Endothelial cell of umbilical vein (primary cell): Measurements from ENCODE around the gene DAPK2. TPM values are rescaled to one million over a fixed set of nuclear protein-coding genes. Genes with fewer than 3 reads are reported as not detected.

Experiments used
- BruUV-seq: library from RNA; stranded (reverse); fragments of 400-500 nt; replicated peaks from 2 replicates; lab custom pipeline; 2021; lab: Mats Ljungman, UMichigan
- CTCF ChIA-PET: fragments of 300-600, 350-600 bp; sonication (Branson Sonifier 250); formaldehyde crosslinking; loops from one replicate; lab custom pipeline; 2021; ENCODE audit warnings: antibody characterized with exemption, inconsistent platforms; lab: Charles Lee
- POLR2A ChIA-PET: fragments of 300-600, 350-600 bp; sonication (Branson Sonifier 250); formaldehyde crosslinking; loops from one replicate; lab custom pipeline; 2021; ENCODE audit warnings: antibody characterized with exemption, inconsistent platforms; lab: Charles Lee
- DNase-seq: peaks from one replicate; pipeline ENCODE4 v3.0.0-alpha.2; 2011; ENCODE audit warnings: low read depth, low spot score
- FAIRE-seq: peaks from 2 replicates; lab custom pipeline; 2011; peaks lifted over from hg19 to GRCh38; lab: Jason Lieb, UNC
- H2AFZ ChIP-seq: 2 replicates; pipeline ENCODE4 v1.6.0; 2012; ENCODE audit warnings: low read depth, low read length, control low read depth, inconsistent platforms
- H3K27ac ChIP-seq: 2 replicates; pipeline ENCODE4 v1.5.1; 2011; ENCODE audit warnings: low read depth, mild to moderate bottlenecking, control low read depth, low read length, moderate library complexity; ENCODE audit not compliant: insufficient read depth
- H3K27me3 ChIP-seq, 2 experiments: 2 replicates each; pipeline versions ENCODE4 v1.6.0 to v1.6.1; 2011; ENCODE audit warnings: low read length in 2 of 2, mixed read lengths in 1 of 2; ENCODE audit not compliant: control insufficient read depth in 2 of 2, insufficient read depth in 2 of 2
- H3K36me3 ChIP-seq, 2 experiments: 2 replicates in 1 of 2; 3 replicates in 1 of 2; pipeline ENCODE4 v1.5.1; 2011; ENCODE audit warnings: low read length in 2 of 2, mild to moderate bottlenecking in 1 of 2, moderate library complexity in 1 of 2; ENCODE audit not compliant: control insufficient read depth in 2 of 2, insufficient read depth in 2 of 2; ENCODE audit errors: extremely low read depth in 1 of 2
- H3K4me1 ChIP-seq: 3 replicates; pipeline ENCODE4 v1.5.1; 2011; ENCODE audit warnings: mild to moderate bottlenecking, low read length; ENCODE audit not compliant: control insufficient read depth, insufficient read depth; ENCODE audit errors: extremely low read depth
- H3K4me2 ChIP-seq: 2 replicates; pipeline ENCODE4 v1.6.1; 2011; ENCODE audit warnings: low read length, control low read depth, mixed read lengths; ENCODE audit not compliant: insufficient read depth
- H3K4me3 ChIP-seq, 3 experiments: fragments of 200-600 bp in 1 of 3; sonication (generic), shearing (Covaris generic) in 1 of 3; replicated peaks in 1 of 3; 2 replicates each; pipeline ENCODE4 v1.5.1; 2011 to 2016; ENCODE audit warnings: control low read depth in 3 of 3, low read length in 3 of 3, mild to moderate bottlenecking in 2 of 3, inconsistent platforms in 1 of 3, low read depth in 1 of 3, moderate library complexity in 1 of 3; ENCODE audit not compliant: insufficient read depth in 1 of 3
- H3K79me2 ChIP-seq: 2 replicates; pipeline ENCODE4 v1.6.0; 2012; ENCODE audit warnings: low read length, inconsistent platforms; ENCODE audit not compliant: control insufficient read depth, insufficient read depth
- H3K9ac ChIP-seq: replicated peaks from 2 replicates; pipeline ENCODE3; 2011; ENCODE audit warnings: low read length, control low read depth; ENCODE audit not compliant: insufficient read depth; ENCODE audit errors: extremely low read depth
- H3K9me1 ChIP-seq: replicated peaks from 3 replicates; pipeline ENCODE4 v1.6.0; 2011; ENCODE audit warnings: mild to moderate bottlenecking, low read length; ENCODE audit not compliant: control insufficient read depth, insufficient read depth; ENCODE audit errors: extremely low read depth
- H3K9me3 ChIP-seq: replicated peaks from 2 replicates; pipeline ENCODE4 v1.5.1; 2012; ENCODE audit warnings: low read length, inconsistent platforms; ENCODE audit not compliant: control insufficient read depth, insufficient read depth
- H4K20me1 ChIP-seq: replicated peaks from 2 replicates; pipeline ENCODE3; 2011; ENCODE audit warnings: mild to moderate bottlenecking, low read length; ENCODE audit not compliant: control insufficient read depth, insufficient read depth; ENCODE audit errors: extremely low read depth
- CTCF ChIP-seq, 2 donors: IDR thresholded peaks; 1 replicate in 1 of 2; 2 replicates in 1 of 2; pipeline ENCODE4 v1.5.1; 2011; ENCODE audit warnings: low read length in 2 of 2, mild to moderate bottlenecking in 2 of 2, moderate library complexity in 2 of 2, control low read depth in 1 of 2, inconsistent platforms in 1 of 2, low read depth in 1 of 2; ENCODE audit not compliant: insufficient read depth in 1 of 2; ENCODE audit errors: extremely low read depth in 1 of 2
- EZH2 ChIP-seq: IDR thresholded peaks from 2 replicates; pipeline ENCODE4 v1.6.1; 2012; ENCODE audit warnings: borderline replicate concordance, low read depth, mild to moderate bottlenecking, moderate library complexity, low read length, inconsistent platforms; ENCODE audit not compliant: severe bottlenecking
- FOS ChIP-seq: IDR thresholded peaks from 2 replicates; pipeline ENCODE4 v1.6.1; 2011; ENCODE audit warnings: mild to moderate bottlenecking, low read length, moderate library complexity, borderline replicate concordance; ENCODE audit not compliant: insufficient read depth
- GATA2 ChIP-seq: IDR thresholded peaks from 2 replicates; pipeline ENCODE4 v1.7.0; 2011; ENCODE audit warnings: low read depth, mild to moderate bottlenecking, moderate library complexity, mixed read lengths, low read length; ENCODE audit not compliant: insufficient read length, insufficient read depth
- JUN ChIP-seq: IDR thresholded peaks from 2 replicates; pipeline ENCODE4 v1.6.1; 2011; ENCODE audit warnings: borderline replicate concordance, low read depth; ENCODE audit not compliant: insufficient read length, insufficient read depth
- MAX ChIP-seq: IDR thresholded peaks from 2 replicates; pipeline ENCODE4 v1.6.1; 2011; ENCODE audit not compliant: insufficient read depth, insufficient read length
- MYC ChIP-seq: IDR thresholded peaks from one replicate; pipeline ENCODE4 v1.6.1; 2011; ENCODE audit warnings: mild to moderate bottlenecking, low read depth, low read length
- POLR2A ChIP-seq: IDR thresholded peaks from 2 replicates; pipeline ENCODE4 v1.6.1; 2012; ENCODE audit warnings: low read depth, mild to moderate bottlenecking, control low read depth, low read length
- POLR2AphosphoS5 ChIP-seq: IDR thresholded peaks from 2 replicates; pipeline ENCODE4 v1.6.1; 2012; ENCODE audit warnings: low read depth, mild to moderate bottlenecking, control low read depth, low read length, moderate library complexity; ENCODE audit not compliant: insufficient read depth
- dilution Hi-C: fragments of 300-500 bp; cut with MboI; formaldehyde crosslinking; loops from one replicate; pipeline ENCODE4 v1.15.0; 2019; ENCODE audit warnings: low sequenced_read_pairs; ENCODE audit not compliant: extremely low pct_ligation_motif_present
- intact Hi-C: fragments of 100-400 bp; cut with micrococcal nuclease; formaldehyde crosslinking; loops from one replicate; pipeline ENCODE4 v1.10.0; 2022
- polyA plus RNA-seq, 4 experiments: library from polyadenylated mRNA; depleted of rRNA in 3 of 4; stranded (reverse) in 3 of 4; unstranded in 1 of 4; fragments of >200 nt; gene quantifications; 2 replicates each; pipeline versions ENCODE4 v1.2.1 to v1.2.3, GENCODE V29; 2011 to 2012; ENCODE audit warnings: missing spikeins in 1 of 4
- total RNA-seq: library from RNA; stranded (reverse); gene quantifications from 2 replicates; pipeline ENCODE4 v1.2.3, GENCODE V29; 2021

The DAPK2 gene
- total and polyA plus RNA-seq, 2 donors (not counting 3 experiments of a cell fraction or from before 2014, with no cell fraction given): 2.8 to 6.7 TPM

GRCh38 chr15:63860555-63860954 lies 185.7 kb downstream of the DAPK2 start:
- no peak overlapping the region for H3K4me2 ChIP-seq
- H2AFZ ChIP-seq: no peak overlapping the region
- H3K79me2 ChIP-seq: no peaks in the 10 kb centered on the region
- peaks cover 28% of the 10 kb centered on the region for H3K4me1 ChIP-seq
- no peak overlapping the region for H3K9ac ChIP-seq
- POLR2A ChIA-PET: no interaction called here
- dilution Hi-C loops: no loop called here
- H3K27me3 ChIP-seq: no peaks in the 10 kb centered on the region
- H4K20me1 ChIP-seq: no peaks in the 10 kb centered on the region
- no peak overlapping the region for H3K4me3 ChIP-seq
- DNase-seq (no peak), FAIRE-seq (no peak)
- H3K27ac ChIP-seq: no peak overlapping the region
- no TSS peak for BruUV-seq
- TF ChIP-seq EZH2 (no peak), CTCF (IDR thresholded peaks at IDR 0.05; ENCODE audit: extremely low read depth in 1 of 2, insufficient read depth in 1 of 2, low read depth in 1 of 2, low read length in 2 of 2) (no peak), FOS (no peak)
- intact Hi-C loops: no loop called here
- no peaks in the 10 kb centered on the region for H3K9me3 ChIP-seq
- CTCF ChIA-PET: interaction anchor here (1.2 to 1.6 kb wide), 2 partner anchors 10 to 108 kb away, joined by 4 to 5 read pairs; no protein-coding TSS in a partner anchor
- H3K36me3 ChIP-seq: no peaks in the 10 kb centered on the region
- H3K9me1 ChIP-seq: no peaks in the 10 kb centered on the region

GRCh38 chr15:63860155-63860554 lies 186.1 kb downstream of the DAPK2 start:
- no peak overlapping the region for H3K4me3 ChIP-seq
- POLR2A ChIA-PET: no interaction called here

More at GRCh38 chr15:63860155-63860554, 186.1 kb downstream of the DAPK2 start:
- Histone ChIP-seq H3K27ac (no peak overlapping the region), H3K36me3 (no peaks in the 10 kb centered on the region), H3K27me3 (no peaks in the 10 kb centered on the region), H3K9me1 (no peaks in the 10 kb centered on the region), H3K9me3 (no peaks in the 10 kb centered on the region), H3K4me2 (no peak overlapping the region), H2AFZ (no peak overlapping the region), H3K9ac (no peak overlapping the region), H4K20me1 (no peaks in the 10 kb centered on the region), H3K4me1 (peaks cover 28% of the 10 kb centered on the region), H3K79me2 (no peaks in the 10 kb centered on the region)
- BruUV-seq: no TSS peak
- dilution Hi-C loops (no loop called here), intact Hi-C loops (no loop called here)
- CTCF ChIA-PET: interaction anchor here (1.2 to 1.9 kb wide), 4 partner anchors 11 to 108 kb away, joined by 4 to 7 read pairs (median 4); no protein-coding TSS in a partner anchor
- no peak for DNase-seq
- no peak for TF ChIP-seq GATA2
- TF ChIP-seq EZH2: no peak
- no peak for TF ChIP-seq MYC
- no peak for TF ChIP-seq JUN
- TF ChIP-seq POLR2AphosphoS5: no peak
- TF ChIP-seq FOS: no peak
- TF ChIP-seq MAX: no peak
- no peak for TF ChIP-seq POLR2A
- no peak for TF ChIP-seq CTCF (IDR thresholded peaks at IDR 0.05; ENCODE audit: extremely low read depth in 1 of 2, insufficient read depth in 1 of 2, low read depth in 1 of 2, low read length in 2 of 2)
- no peak for FAIRE-seq
